ENCODE data around the gene RFPL3.
"Not testable (repeated sequence)": the region's sequence is repeated elsewhere in the genome, so short reads cannot be mapped to it uniquely, and the experiment has no call there.

The RFPL3 gene

GRCh38 chr22:32354360-32355351 lies 3.0 kb upstream of the RFPL3 start:
- no peak for DNase-seq

- no peak for DNase-seq
These were observed 1.9 kb upstream of the RFPL3 start for GRCh38 chr22:32355760-32356159.

GRCh38 chr22:32360096-32360495 lies 2.4 kb downstream of the RFPL3 start:
- DNase-seq = not testable (repeated sequence)

GRCh38 chr22:32361257-32361656 lies 3.6 kb downstream of the RFPL3 start:
- DNase-seq = no peak

GRCh38 chr22:32364210-32364609 lies 6.5 kb downstream of the RFPL3 start:
- DNase-seq = no peak

- no peak for DNase-seq
These were observed 18.2 kb downstream of the RFPL3 start for GRCh38 chr22:32375678-32376450.

- DNase-seq = no peak
These were observed 19.0 kb downstream of the RFPL3 start for GRCh38 chr22:32376681-32377080.

GRCh38 chr22:32378707-32379272 lies 21.1 kb downstream of the RFPL3 start:
- DNase-seq = no peak

- DNase-seq = no peak
These were observed 23.3 kb downstream of the RFPL3 start for GRCh38 chr22:32380991-32381390.

- DNase-seq = no peak
These were observed 28.0 kb downstream of the RFPL3 start for GRCh38 chr22:32385681-32386080.

GRCh38 chr22:32389685-32390084 lies 32.0 kb downstream of the RFPL3 start:
- DNase-seq = no peak

GRCh38 chr22:32395107-32395506 lies 37.4 kb downstream of the RFPL3 start:
- no peak for DNase-seq

GRCh38 chr22:32396255-32396654 lies 38.6 kb downstream of the RFPL3 start:
- no peak for DNase-seq

GRCh38 chr22:32396746-32397145 lies 39.1 kb downstream of the RFPL3 start:
- no peak for DNase-seq

GRCh38 chr22:32401486-32401885 lies 43.8 kb downstream of the RFPL3 start:
- DNase-seq = no peak

GRCh38 chr22:32404021-32404420 lies 46.4 kb downstream of the RFPL3 start:
- DNase-seq = no peak

- no peak for DNase-seq
These were observed 49.6 kb downstream of the RFPL3 start for GRCh38 chr22:32407312-32407711.

GRCh38 chr22:32407936-32408335 lies 50.3 kb downstream of the RFPL3 start:
- no peak for DNase-seq

GRCh38 chr22:32409977-32410376 lies 52.3 kb downstream of the RFPL3 start:
- no peak for DNase-seq

GRCh38 chr22:32410459-32410858 lies 52.8 kb downstream of the RFPL3 start:
- no peak for DNase-seq
